NOMO-1 (cell line): ENCODE data around the gene FMNL2.
"Not testable (repeated sequence)": the region's sequence is repeated elsewhere in the genome, so short reads cannot be mapped to it uniquely, and the experiment has no call there.

Experiments
- DNase-seq, 2 experiments: peaks; one replicate each; lab custom pipeline; 2025; ENCODE audit not compliant: unreplicated experiment in 2 of 2; lab: John Stamatoyannopoulos, UW

Gene FMNL2

DNA sequence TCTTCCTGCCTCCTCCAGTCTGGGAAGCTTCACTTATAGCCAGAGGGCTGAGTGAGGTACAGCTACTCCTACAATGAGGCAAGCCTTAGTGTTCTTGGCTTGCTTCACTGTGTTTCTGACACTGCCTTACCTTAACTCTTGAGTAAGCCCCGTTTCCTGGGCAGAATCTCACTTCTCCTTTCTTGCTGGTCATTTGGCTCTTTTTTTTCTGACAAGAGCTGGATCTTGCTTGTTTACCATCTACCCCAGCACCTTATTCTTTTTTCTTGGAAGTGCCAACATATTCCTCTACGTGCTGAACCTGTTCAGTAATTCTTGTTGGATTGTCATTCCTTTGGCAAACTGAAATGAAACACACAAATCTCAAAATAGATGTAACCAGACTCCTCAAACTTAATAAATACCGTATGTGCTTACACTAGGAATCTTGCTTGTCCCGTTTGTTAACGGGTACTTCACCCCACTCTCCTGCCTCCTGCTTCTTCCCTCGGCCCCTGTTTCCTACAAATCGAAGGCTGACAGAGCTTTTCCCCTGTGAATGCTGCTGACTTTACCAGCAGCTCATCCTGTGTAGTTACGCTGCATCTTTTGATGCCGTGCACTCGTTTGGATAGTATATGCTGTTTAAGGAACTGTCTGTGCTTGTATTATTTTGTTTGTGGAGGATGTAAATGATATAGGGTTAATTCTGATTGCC is 132.2 kb downstream of the FMNL2 start:
- DNase-seq, result peak; percentile 73 to 91

DNA sequence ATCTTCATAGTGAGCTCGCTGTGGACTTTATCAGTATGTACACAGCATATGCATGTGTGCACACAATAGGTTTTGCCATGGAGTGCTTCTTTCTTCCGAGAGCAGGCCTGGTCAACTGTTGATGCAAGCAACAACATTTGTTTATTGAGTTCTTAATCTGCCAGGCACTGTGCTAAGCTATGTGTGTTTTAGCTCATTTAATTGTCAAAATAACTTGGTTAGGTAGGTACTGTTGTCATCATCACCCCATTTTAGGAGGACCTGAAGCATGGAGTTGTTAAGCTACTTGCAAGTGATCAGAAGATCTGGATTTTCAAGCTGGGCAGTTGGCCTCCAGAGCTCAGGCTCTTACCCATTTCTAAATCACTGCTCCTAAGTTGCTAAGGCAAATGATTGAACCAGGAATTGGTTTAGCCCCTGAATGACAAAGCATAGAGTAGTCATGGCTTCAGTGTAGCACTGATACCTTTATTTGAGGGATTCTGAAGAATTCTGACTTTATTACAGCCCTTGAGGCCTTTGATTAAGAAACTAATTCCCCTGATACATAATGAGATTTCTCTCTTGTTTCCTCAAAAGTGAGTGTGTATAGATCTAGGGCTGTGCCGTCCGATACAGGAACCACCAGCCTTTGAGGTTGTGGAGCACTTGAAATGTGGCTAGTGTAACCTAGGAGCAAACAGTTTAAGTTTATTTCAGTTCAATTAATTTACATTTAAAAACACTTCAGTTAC is 132.9 kb downstream of the FMNL2 start:
- DNase-seq, result peak; percentile 6 to 43

DNA sequence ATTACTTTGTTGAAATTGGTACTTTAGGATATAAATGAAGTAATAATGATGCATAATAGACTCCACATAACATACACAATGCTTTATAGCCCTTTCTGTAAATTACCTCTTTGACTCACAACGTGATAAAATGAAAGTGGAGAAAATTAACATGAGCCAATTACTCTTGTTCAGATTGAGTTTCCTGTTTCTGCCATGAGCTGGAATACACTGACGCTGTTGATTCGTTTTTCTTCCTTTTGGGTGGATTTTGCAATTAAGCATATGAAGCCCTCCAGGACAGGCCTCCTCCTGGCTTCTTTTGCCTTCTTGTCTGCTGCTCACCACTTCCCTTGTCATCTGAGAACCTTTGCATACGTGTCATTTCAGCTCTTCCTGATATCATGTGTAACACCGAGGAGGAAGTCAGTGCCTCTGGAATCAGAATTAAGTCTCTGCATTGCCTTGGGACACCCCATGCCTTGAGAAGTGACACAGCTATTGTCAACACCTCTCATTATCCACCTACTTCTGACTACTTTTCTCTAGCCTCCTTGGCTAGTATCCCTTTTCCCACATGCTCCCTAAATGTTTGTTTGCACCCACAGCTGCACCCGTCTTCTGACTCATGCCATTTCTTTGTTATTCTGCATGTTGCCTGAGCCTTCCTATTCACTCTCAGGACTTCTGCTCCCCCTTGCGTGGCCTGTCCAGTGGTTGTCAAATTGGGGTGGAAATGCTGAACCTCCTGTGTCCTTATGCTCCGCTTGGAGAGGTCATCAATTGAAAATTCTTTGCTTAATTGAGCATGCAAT is 134.1 kb downstream of the FMNL2 start:
- DNase-seq, result peak; percentile 77 to 88

DNA sequence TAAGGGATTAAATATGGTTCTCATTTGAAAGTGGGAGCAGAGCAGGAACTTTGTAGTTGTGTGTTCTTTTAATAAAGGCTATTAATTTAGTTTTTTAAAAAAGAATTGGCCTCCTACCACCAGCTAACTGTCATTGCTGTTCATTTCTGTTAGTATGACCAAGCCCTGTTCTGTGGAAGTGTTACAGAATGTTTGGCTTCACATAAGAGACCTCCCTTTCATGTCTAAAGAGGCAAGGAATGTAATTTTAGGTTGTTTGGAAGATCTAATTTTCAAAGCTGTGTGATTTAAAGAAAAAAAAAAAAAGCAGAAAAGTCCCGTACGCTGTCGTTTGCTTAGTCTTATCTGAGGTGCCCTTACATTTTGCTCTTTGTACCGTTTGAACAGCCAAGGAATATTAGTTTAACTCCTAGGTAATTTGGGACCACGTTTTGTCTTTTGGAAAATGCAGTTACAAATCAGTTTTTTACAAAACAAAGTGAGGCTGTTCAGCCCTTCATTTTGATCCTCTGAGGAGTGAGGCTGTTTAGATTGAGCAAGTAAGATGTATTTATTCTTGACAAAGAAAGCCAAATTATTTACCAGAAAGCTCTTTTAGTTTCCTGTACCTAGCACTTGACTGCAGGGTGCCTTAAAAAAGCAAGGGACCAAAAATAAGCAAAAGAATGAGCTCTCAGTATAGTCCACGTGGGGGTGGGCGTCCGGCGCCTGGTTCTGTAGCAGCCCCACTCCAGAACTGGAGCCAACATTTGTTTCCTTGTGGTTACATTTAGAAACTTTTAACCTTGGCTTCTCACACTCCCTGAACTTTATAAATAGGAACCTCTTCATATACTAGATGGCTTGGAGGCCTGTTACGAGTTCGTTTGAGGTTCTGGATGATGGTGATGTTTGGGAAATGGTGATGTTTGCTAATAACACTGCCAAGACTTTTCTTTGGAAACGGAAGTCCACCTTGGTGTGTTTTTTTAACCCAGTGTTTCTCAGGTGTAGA is 136.2 kb downstream of the FMNL2 start:
- DNase-seq, result no peak

DNA sequence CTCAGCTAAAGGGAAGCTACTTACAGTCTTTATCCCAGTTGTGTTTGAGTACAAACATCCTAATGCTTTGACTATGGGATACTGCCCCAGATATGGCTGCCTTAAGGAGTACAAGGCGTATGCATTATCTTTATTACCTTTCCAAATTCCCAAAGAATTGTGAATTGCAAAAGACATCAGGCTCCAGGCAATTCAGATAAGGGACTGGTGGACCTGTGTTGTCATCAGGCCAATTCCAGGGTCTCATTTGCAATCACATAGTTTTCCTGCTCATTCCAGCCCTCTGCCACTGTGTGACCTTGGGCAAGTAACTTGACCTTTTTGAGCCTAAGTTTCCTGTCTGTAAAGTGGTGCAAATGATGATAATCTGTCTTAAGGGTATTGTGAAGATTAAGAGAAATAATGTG is 137.5 kb downstream of the FMNL2 start:
- DNase-seq, result no peak

DNA sequence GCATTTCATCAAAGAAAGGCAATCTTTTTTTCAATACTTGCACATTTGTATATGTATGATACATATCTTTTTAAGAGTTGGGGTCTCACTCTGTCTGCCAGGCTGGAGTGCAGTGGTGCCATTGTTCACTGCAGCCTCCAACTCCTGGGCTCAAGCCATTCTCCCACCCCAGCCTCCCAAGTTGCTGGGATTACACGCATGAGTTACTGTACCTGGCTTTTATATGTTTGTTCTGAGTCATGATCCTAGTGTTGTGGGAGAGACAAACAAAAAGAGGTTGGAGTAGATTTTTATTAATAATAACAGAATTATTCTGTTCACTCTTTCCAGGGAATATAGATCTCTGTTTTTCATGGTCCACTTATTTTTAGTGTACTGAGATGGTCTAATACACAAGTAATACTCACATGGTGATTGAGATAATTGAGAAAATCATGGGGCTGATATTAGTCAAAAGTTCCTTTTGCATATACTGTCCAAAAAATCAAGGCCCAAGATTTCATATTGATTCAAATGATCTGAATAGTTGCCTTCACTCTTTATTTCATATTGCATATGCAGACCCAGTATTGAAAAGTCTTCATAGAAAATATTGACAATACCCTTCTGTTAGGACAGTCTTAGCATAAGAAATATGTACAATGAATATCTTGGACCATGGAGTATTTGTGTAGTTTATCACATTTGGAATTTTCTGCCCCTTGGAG is 138.3 kb downstream of the FMNL2 start:
- DNase-seq, result no peak

DNA sequence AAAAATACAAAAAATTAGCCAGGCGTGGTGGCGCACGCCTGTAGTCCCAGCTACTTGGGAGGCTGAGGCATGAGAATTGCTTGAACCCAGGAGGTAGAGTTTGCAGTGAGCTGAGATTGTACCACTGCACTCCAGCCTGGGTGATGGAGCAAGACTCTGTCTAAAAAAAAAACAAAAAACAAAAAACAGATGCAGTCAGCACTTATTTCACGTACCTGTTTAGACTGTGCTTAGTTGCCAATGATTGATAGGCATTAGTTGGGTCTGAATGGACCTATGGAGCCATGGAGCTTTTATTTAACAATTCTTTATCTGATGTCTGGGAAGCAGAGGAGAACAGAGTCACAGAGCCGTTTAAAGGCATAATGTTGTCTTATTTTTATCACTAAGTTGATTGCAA is 139.5 kb downstream of the FMNL2 start:
- not testable (repeated sequence) for DNase-seq

DNA sequence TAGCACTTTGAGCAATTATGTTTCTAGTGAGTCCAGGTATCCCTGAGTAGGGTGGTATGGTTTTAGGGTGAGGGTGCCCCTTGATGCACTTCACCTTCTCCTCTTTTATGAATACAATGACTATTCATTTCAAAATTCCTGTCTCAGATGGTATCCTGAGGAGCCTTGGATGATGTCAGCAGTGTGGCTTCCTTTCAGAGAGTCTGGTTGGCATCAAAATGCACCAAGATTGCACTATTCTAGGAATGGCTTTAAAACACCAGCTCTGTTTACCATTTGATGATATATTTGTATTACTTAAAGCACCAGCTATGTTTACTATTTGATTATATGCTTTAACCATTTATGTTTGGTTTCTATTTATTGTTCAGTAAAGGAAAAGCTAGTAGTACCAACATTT is 141.0 kb downstream of the FMNL2 start:
- DNase-seq, result no peak

DNA sequence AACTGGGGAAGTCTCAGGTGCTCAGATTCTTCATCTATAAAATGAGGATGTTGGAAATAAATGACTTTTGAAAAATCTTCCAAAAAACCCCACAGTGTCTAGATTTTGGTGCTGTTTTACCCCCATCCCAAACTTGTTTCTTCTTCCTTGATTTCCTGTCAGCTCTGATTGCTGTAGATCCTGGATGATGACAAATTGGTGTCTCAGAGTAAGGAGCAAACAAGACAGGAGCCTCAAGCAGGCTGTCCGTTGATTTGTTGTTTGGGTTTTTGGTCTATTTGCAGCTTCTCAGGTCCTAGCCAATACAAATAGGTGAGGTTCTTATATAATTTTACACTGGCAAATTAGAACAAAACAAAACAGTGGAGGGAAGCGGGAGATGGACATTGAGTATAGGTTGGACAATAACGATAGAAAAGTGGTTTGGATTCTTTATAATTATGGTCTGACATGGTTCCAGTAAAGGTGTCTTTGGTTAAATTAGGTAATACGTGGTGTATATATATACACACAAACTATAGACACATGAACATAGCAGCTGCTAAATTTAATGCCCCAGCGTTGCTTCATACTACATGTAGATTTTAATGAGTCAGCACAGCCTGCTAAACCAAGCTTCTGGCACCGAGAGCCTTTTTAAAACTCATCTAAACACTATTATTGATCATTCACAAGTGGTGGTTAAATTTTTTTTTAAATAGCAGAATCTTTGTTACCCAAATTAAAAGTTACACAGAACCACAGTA is 142.5 kb downstream of the FMNL2 start:
- DNase-seq, result peak; percentile 14 to 71

DNA sequence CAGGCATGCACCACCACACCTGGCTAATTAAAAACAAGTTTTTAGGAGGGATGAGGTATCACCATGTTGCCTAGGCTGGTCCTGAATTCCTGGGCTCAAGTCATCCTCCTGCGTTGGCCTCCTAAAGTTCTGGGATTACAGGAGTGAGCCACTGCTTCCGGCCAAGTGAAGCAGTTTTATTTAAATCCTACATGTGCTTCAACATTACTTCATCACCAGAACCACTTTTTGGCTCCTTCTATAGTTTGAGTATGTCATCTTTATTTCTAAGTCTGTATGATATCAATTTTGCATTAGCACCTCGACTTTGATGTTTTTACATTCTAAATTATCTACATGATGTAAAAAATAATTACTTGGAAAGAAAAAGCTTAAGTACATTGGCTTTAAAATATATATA is 144.3 kb downstream of the FMNL2 start:
- DNase-seq, result no peak

DNA sequence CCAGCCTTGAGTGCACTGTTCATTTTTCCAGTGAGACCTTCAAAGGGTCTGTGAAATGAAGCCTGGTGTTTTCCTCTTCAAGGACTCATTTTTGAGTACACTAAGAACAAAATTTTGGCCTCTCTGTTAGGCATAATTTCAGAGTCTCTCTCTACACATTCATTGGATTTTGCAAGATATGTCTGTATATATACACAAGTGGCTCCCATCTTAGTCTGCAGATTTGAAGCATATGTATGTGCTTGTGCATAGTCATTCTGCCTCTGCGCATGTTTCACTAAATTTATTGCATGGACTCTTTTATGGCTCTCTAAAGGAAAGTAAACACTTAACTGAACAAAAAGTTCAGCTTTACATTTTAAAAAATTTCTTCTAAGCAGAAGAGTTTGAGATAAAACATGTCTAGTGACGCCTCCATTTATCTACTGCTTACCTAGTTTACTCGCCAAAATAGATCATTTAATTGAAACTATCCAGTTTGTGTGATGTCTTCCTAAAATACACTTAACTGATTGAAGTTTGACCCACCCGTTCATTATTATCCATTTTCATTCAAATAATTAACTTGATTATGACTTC is 145.9 kb downstream of the FMNL2 start:
- DNase-seq, result no peak

DNA sequence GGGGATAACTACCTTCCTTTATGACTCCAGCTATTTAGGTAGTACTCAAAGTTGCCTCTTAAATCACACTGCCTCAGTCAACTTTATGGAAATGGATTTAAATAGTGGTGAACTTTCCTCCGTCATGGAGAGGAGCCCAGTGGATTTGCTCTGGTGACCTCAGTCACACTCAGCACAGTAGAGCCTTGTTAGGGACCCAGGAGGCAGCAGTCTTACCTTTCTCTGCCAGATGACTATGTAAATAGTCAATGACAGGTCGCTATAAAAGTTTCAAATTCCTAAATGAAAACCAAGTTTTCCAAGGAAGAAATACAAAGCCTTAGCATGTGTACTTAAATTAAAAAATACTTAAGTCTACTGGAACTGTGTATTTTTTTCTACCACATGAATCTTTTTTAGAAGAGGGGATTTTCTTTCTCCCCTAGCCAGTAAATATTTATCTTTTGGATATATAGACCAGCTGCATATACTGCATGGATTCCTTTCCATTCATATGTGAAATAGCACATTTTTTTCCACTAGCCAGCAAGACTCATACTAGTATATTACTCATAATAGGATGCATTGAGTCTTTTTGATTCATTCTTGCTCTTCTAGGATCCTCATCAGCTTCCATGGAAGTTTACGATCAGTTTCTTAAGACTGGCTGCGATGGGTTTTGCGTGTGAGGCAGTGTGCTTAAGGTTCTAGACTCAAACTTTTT is 147.1 kb downstream of the FMNL2 start:
- DNase-seq, result no peak

DNA sequence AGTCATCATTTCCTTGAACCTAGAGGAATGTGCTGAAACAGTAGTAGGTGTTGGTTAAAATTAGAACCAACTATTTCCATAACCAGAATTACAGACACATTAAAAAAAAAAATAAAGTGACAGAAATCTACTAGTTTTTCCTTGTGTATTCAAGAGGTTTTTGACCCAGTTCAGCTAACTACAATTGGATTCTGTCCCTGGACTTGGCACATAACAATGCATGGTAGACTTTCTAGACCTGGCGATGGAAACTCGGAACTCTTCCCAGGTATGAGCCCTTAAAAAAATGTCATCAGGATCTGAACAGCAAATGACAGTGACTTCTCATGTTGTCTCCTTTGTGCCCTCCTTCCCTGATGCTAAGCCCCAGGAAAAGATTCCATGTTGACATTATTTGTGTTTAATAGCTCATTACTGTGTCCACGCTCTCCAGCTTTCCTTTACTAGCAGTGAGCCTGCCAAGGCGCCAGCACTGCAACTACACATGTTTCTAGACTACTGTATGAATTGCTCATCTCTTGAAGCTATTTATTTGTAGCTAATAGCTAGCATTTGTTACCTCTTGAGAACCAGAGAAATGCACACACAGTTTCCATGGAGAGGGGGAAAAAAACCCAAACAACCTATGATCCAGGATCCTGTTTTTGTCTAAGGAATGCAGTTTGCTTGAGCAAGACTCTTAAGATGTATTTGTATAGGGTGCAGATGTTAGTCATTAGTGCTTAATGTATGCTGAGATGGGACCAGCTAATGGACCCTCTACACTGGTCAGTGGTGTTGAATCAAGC is 148.5 kb downstream of the FMNL2 start:
- no peak for DNase-seq

DNA sequence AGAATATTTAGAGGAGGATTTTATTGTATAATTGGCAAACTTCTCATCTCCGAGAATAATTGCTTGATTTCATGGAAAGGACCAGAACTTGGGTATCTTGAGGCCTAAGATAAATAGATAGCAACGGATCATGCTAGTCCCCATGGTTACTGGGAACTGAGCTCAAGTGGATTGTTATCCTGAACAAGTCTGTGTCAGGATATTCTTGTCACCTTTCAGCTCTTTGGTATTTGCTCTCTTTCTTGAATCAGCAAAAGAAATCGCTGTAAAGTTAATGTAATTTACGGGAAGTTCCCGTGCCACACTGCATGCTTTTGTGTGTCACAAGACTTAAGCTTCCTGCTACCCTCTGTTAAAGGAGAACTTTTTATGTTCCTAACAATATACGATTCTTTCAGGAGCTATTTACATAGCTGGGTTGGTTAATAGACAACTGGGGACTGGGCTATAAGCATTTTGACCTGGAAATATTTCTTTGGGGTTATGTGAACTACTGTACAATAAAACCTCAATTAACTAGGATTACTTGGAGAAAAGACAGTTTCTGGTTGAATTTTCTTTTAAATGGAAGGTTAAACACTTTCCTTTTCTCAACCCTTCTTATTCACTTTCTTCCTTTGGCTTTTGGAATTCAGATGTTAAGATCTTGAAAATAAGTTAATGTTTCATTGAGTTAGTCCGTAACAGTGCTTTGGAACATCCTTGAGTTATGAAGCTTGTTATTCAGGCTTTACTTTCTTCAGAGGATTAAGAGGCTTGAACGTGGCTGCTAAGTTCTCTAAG is 151.2 kb downstream of the FMNL2 start:
- DNase-seq, result peak; percentile 26 to 72

DNA sequence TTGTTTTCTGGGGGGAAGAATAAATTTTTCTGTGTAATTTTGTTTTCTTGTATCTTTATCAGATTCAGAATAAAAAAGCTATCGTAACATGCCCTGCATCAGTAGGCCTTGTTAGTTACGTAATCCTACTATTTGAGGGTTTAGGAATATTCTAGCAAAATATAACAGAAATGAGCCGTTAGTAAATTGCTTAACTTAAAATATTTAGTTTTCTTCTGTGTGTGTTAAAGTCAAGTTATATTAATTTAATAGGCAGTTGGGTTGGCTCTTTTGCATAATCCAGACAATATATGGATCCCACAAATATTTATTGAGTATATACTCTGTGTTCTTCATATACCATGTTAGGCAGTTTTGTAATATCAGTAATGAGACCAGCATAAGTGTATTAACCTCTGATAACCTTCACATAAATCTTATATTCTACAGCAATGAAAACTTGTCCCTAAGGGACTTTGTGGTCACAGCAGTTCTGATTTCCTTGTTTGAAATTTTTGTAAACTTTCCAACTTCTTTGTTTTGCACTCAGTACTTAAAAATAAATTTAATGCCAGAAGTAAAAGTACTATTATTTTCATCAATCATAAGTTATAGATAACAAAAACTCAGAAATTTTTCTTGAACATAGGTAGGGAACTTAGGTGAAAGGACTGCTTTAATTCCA is 151.9 kb downstream of the FMNL2 start:
- DNase-seq, result no peak

DNA sequence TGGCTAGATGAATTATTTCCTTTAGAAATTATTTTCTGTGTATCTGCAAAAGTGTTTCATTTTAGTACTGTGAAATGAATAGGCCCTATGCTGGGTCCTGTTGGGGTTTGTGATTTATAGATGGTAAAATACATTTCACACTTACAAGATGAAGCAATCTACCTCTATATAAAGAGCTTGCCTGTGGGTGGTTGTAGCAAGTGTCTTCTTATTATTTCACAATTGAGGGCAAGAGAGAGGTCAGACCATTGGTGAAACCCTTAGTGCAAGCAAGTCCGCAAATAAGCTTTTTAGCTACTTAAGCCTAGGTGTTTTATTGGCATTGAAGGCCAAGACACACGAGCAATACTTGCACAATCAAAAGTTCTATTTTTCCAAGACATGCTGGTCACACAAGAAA is 153.1 kb downstream of the FMNL2 start:
- DNase-seq, result peak; percentile 89 to 93
